Fibroblast of villous mesenchyme (primary cell): ENCODE measurements around the gene CDKN1A. TPM values are rescaled to one million over a fixed set of nuclear protein-coding genes. Genes with fewer than 3 reads are reported as not detected.

Experiments
- DNase-seq: peaks from one replicate; pipeline ENCODE4 v3.0.0-alpha.2; 2010; ENCODE audit warnings: low read depth
- H3K4me3 ChIP-seq: 2 replicates; pipeline ENCODE4 v1.5.1; 2011; ENCODE audit warnings: low read depth, mild to moderate bottlenecking, low read length
- CTCF ChIP-seq: IDR thresholded peaks from 2 replicates; pipeline ENCODE4 v1.5.1; 2012; ENCODE audit warnings: low read depth, mild to moderate bottlenecking, low read length; ENCODE audit not compliant: insufficient read depth
- total RNA-seq: library from RNA; depleted of rRNA; stranded (reverse); fragments of >200 nt; gene quantifications from 2 replicates; pipeline ENCODE4 v1.2.3, GENCODE V29; 2012

The CDKN1A gene
- total RNA-seq, 1 donor = 522 TPM

- no peak overlapping the region for H3K4me3 ChIP-seq
- no peak for DNase-seq
- no peak for TF ChIP-seq CTCF
Measured at GRCh38 chr6:36656441-36656840, 22.1 kb upstream of the CDKN1A start.

- TF ChIP-seq CTCF = no peak
- DNase-seq = no peak
- H3K4me3 ChIP-seq = no peak overlapping the region
Measured at GRCh38 chr6:36657271-36657670, 21.2 kb upstream of the CDKN1A start.

GRCh38 chr6:36657942-36658544, 20.5 kb upstream of the CDKN1A start:
- TF ChIP-seq CTCF = no peak
- DNase-seq = no peak
- H3K4me3 ChIP-seq = no peak overlapping the region

DNA sequence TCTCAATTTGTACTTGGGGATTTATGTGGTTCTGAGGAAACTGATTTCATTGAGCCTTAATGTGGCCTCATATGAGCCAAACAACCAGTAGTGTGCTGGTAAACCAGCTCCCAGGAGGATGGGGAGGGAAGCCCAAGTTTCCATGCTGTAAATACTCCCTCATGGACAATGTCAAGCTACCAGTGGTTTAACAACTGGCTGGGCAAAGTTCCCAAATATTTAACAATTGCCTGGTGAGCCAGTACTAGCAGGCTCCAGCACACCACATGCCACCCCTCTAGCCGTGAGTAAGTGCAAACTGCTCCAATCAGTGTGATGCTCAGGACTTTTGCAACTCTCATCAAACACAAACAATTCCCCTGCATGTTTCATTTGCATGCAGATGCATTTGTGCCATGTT, 19.2 kb upstream of the CDKN1A start:
- TF ChIP-seq CTCF = no peak
- H3K4me3 ChIP-seq = no peak overlapping the region
- DNase-seq = peak; percentile 92

GRCh38 chr6:36660771-36661471, 17.6 kb upstream of the CDKN1A start:
- H3K4me3 ChIP-seq = peak overlapping the region; percentile 3
- TF ChIP-seq CTCF = no peak
- peak; percentile 68 for DNase-seq

DNA sequence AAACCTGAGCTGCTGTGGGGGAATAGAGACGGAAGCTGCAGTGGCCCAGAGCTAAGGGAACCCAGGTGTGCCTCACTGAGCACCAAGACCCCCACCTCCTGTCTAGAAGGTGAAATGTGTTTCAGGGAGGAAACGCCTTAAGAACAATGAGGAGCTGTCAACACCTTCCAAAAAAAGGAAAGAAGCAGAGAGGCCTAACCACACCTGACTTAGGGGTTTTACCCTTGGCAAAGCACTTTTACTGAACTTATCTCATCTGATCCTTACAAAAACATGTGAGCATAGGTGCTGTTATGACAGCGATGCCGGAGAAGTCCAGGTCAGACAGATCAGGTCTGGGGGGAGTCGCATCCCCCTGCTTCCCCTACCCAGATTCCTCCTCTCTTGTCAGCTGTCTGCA, 16.1 kb upstream of the CDKN1A start:
- TF ChIP-seq CTCF = no peak
- no peak for DNase-seq
- no peak overlapping the region for H3K4me3 ChIP-seq

DNA sequence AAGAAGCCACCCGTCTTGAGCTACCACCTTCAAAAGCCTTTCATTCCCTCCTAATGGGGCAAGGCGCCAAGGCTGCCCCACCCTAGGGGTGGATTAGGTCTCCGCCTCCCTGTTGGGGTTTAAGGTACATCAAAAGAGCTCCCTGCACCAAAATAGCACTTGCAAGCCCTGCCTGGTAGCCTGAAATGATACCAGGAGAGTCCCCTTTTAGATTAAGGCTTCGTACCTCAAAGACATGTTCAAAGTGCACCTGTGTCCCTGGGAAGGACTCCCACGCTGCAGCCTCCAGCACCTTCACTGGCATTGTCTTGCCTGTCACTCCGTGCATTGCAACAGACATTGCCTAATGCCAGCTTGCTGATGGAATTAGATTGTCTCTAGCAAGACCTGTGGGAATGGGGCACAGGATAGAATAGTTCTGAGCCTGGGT, 15.7 kb upstream of the CDKN1A start:
- DNase-seq = no peak
- H3K4me3 ChIP-seq = no peak overlapping the region
- TF ChIP-seq CTCF = no peak
